Neutrophil (primary cell): ENCODE measurements around the gene ARHGAP19.

Experiments used
- H3K27ac ChIP-seq: fragments of 200-600 bp; sonication (generic); 2 replicates; pipeline ENCODE4 v1.5.1; 2016; ENCODE audit warnings: mild to moderate bottlenecking, moderate library complexity
- H3K27me3 ChIP-seq: fragments of 200-600 bp; sonication (generic); 2 replicates; pipeline ENCODE4 v1.6.0; 2016; ENCODE audit warnings: mild to moderate bottlenecking
- H3K36me3 ChIP-seq: fragments of 200-600 bp; sonication (generic); 2 replicates; pipeline ENCODE4 v1.5.1; 2017
- H3K4me1 ChIP-seq, 2 experiments: fragments of 200-600 bp in 1 of 2; sonication (generic) in 1 of 2; 1 replicate in 1 of 2; 2 replicates in 1 of 2; pipeline versions ENCODE4 v1.5.1 to v1.6.1; 2013 to 2016; ENCODE audit warnings: low read depth in 1 of 2, low read length in 1 of 2, mild to moderate bottlenecking in 1 of 2, moderate library complexity in 1 of 2; ENCODE audit not compliant: control insufficient read depth in 1 of 2, insufficient read depth in 1 of 2
- H3K4me3 ChIP-seq, 2 experiments: fragments of 200-600 bp in 1 of 2; sonication (generic) in 1 of 2; 1 replicate in 1 of 2; 2 replicates in 1 of 2; pipeline ENCODE4 v1.5.1; 2013 to 2016; ENCODE audit warnings: low read depth in 1 of 2, low read length in 1 of 2, mild to moderate bottlenecking in 1 of 2, moderate library complexity in 1 of 2
- H3K9me3 ChIP-seq: fragments of 200-600 bp; sonication (generic); 2 replicates; pipeline ENCODE4 v1.5.1; 2016
- TF ChIP-seq, protein P1 (sequence below): fragments of 200-600 bp; sonication (generic); IDR thresholded peaks from 2 replicates; pipeline ENCODE4 v1.5.1; 2016; ENCODE audit warnings: antibody characterized with exemption

Gene ARHGAP19

DNA sequence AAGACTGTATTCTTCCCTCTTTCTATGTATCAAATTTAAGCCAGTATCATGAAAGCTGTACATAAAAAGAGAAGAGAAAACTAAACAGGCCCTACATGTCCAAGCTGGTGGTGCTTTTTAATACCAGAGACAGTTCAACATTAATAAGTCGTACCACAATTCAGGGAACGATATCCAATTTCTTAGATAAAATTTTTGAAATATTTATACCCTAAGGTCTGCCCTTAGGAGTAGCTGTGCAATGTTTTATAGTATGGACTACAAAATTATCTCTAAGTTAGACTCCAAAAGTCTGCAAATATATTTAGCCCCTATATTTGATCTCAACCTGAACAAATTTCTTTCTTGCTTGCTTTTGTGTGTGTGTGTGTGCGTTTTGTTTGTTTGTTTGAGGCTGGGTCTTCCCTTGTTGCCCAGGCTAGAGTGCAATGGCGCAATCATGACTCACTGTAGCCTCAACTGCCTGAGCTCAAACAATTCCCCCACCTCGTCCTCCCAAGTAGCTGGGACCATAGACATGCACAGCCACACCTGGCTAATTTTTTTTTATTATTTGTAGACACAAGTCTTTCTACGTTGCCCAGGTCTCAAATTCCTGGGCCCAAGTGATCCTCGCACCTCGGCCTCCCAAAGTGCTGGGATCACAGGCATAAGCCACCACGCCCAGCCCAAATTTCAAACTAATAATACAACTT, 13.2 kb downstream of the ARHGAP19 start:
- H3K4me1 ChIP-seq = peaks cover 39 to 46% of the 10 kb centered on the region in 2 experiments
- no peaks in the 10 kb centered on the region for H3K27me3 ChIP-seq
- TF ChIP-seq, protein P1, sequence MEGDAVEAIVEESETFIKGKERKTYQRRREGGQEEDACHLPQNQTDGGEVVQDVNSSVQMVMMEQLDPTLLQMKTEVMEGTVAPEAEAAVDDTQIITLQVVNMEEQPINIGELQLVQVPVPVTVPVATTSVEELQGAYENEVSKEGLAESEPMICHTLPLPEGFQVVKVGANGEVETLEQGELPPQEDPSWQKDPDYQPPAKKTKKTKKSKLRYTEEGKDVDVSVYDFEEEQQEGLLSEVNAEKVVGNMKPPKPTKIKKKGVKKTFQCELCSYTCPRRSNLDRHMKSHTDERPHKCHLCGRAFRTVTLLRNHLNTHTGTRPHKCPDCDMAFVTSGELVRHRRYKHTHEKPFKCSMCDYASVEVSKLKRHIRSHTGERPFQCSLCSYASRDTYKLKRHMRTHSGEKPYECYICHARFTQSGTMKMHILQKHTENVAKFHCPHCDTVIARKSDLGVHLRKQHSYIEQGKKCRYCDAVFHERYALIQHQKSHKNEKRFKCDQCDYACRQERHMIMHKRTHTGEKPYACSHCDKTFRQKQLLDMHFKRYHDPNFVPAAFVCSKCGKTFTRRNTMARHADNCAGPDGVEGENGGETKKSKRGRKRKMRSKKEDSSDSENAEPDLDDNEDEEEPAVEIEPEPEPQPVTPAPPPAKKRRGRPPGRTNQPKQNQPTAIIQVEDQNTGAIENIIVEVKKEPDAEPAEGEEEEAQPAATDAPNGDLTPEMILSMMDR = no peak
- H3K36me3 ChIP-seq = no peaks in the 10 kb centered on the region
- no peaks in the 10 kb centered on the region for H3K9me3 ChIP-seq
- peak overlapping the region; percentile 23 to 31 for H3K4me3 ChIP-seq
- H3K27ac ChIP-seq = peak overlapping the region; percentile 66

DNA sequence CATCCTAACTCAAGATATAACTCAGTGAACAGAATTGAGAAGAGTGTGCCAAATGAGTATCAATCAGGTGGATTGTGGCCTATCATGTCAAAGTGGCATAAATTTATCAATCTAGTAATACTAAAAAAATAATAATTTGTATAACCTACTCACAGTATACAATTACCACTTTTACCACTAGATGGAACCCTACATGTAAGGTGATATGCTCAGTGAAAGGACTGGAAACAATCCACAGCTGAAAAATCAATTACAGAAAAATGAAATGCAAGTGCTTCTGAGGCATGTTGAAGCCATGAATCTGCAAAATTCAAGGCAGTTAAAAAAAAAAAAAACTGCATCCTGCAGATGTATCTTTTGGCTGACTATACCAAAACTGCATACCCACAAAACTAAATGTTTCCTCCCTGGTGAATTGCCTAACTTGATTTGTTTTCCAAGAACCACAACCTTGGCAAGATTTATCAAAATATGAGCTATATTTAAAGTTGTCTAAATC, 13.9 kb downstream of the ARHGAP19 start:
- H3K4me3 ChIP-seq = peak overlapping the region; percentile 12 to 23
- no peaks in the 10 kb centered on the region for H3K27me3 ChIP-seq
- H3K36me3 ChIP-seq = no peaks in the 10 kb centered on the region
- peaks cover 32 to 39% of the 10 kb centered on the region in 2 experiments for H3K4me1 ChIP-seq
- TF ChIP-seq, protein P1 = peak; percentile 62
- H3K27ac ChIP-seq = peak overlapping the region; percentile 66
- no peaks in the 10 kb centered on the region for H3K9me3 ChIP-seq

DNA sequence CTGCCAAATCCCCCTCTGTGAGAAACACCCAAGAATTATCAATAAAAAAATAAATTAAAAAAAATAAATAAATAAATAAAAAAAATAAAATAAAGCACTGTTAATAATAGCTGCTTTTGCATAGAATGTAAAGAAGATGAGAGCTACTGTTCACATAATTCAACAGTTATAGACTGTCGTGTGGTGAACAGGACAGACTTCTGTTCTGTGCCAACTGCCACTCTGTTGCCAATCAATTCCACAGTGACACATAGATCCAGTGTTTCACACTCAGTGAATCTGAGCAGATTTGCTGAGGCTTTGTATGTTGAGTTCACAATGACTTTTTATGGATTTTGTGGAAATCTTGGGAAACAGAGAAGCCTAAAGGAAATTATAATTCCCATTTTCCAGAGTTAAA, 14.9 kb downstream of the ARHGAP19 start:
- TF ChIP-seq, protein P1 = no peak
- Histone ChIP-seq H3K4me3 (no peak overlapping the region), H3K9me3 (no peaks in the 10 kb centered on the region), H3K27me3 (no peaks in the 10 kb centered on the region), H3K36me3 (no peaks in the 10 kb centered on the region), H3K4me1 (peaks cover 26 to 32% of the 10 kb centered on the region in 2 experiments), H3K27ac (peak overlapping the region; percentile 66)

DNA sequence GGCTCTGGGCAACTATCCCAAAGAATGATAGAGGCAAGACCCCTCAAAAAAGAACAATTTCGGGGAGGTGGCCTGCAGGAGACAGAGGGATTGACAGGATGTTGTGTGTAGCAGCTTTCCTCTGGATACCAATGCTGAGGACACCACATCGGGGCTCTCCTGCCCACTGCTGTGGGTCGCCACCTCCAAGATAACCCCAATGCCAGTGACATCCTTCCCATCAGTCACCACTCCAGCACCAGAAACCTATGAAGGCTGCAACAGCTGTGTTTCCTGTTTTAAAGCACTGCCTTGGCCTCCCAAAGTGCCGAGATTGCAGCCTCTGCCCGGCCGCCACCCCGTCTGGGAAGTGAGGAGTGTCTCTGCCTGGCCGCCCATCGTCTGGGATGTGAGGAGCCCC, 17.6 kb downstream of the ARHGAP19 start:
- no peaks in the 10 kb centered on the region for H3K27me3 ChIP-seq
- H3K36me3 ChIP-seq = no peaks in the 10 kb centered on the region
- peak overlapping the region; percentile 23 for H3K27ac ChIP-seq
- no peak overlapping the region for H3K4me3 ChIP-seq
- no peaks in the 10 kb centered on the region for H3K9me3 ChIP-seq
- H3K4me1 ChIP-seq = peaks cover 24 to 26% of the 10 kb centered on the region in 2 experiments
- TF ChIP-seq, protein P1 = no peak

DNA sequence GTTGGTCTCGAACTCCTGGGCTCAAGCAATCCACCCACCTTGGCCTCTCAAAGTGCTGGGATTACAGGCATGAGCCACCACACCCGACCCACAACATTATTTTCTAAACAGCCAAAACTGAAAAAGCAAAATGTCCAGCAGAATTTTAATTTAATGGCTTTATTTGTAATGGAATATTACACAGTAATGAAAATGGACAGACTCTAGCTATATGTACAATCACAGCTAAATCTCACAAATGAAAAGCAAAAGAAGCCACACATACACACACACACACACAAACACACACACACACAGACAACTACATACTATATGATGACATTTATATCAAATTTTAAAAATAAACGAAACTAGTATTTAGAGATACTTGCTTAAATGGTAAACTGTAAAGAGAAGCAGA, 18.7 kb downstream of the ARHGAP19 start:
- H3K4me3 ChIP-seq = no peak overlapping the region
- no peak overlapping the region for H3K27ac ChIP-seq
- TF ChIP-seq, protein P1 = no peak
- H3K36me3 ChIP-seq = no peaks in the 10 kb centered on the region
- no peaks in the 10 kb centered on the region for H3K27me3 ChIP-seq
- no peaks in the 10 kb centered on the region for H3K9me3 ChIP-seq
- peaks cover 12 to 14% of the 10 kb centered on the region in 2 experiments for H3K4me1 ChIP-seq
